Liver (tissue), 3 donors: ENCODE data around the gene SPAST.

Experiments
- ATF3 ChIP-seq: IDR thresholded peaks from 2 replicates; pipeline ENCODE4 v1.6.1; 2016; ENCODE audit warnings: antibody characterized with exemption
- CTCF ChIP-seq: fragments of 150-350 bp; IDR thresholded peaks from 2 replicates; pipeline ENCODE4 v1.5.1; 2017; ENCODE audit warnings: improper control_type of control experiment, low read depth, low read length; ENCODE audit not compliant: missing input control
- EGR1 ChIP-seq, 2 donors: IDR thresholded peaks; 2 replicates each; pipeline ENCODE4 v1.6.1; 2016 to 2018; ENCODE audit warnings: antibody characterized with exemption in 2 of 2, low read depth in 2 of 2
- FOXA1 ChIP-seq: IDR thresholded peaks from 2 replicates; pipeline ENCODE4 v1.6.1; 2016; ENCODE audit warnings: antibody characterized with exemption
- GABPA ChIP-seq, 2 donors: IDR thresholded peaks in 1 of 2; conservative IDR thresholded peaks in 1 of 2; 2 replicates each; pipeline ENCODE4 v1.6.1; 2016; ENCODE audit warnings: antibody characterized with exemption in 2 of 2, mild to moderate bottlenecking in 1 of 2, moderate library complexity in 1 of 2
- HNF4G ChIP-seq: IDR thresholded peaks from 2 replicates; pipeline ENCODE4 v1.6.1; 2016; ENCODE audit warnings: antibody characterized with exemption
- JUND ChIP-seq, 2 donors: IDR thresholded peaks; 2 replicates each; pipeline ENCODE4 v1.6.1; 2016; ENCODE audit warnings: antibody characterized with exemption in 2 of 2
- RAD21 ChIP-seq, 2 donors: IDR thresholded peaks; 2 replicates each; pipeline ENCODE4 v1.6.1; 2016; ENCODE audit warnings: antibody characterized with exemption in 2 of 2, mild to moderate bottlenecking in 2 of 2
- REST ChIP-seq: IDR thresholded peaks from 2 replicates; pipeline ENCODE4 v1.6.1; 2016; ENCODE audit warnings: antibody characterized with exemption, mild to moderate bottlenecking
- RXRA ChIP-seq, 2 donors: IDR thresholded peaks; 2 replicates each; pipeline ENCODE4 v1.6.1; 2017 to 2018; ENCODE audit warnings: antibody characterized with exemption in 2 of 2, mild to moderate bottlenecking in 1 of 2
- SP1 ChIP-seq: IDR thresholded peaks from 2 replicates; pipeline ENCODE4 v1.6.1; 2018; ENCODE audit warnings: antibody characterized with exemption, mild to moderate bottlenecking
- TAF1 ChIP-seq: conservative IDR thresholded peaks from 2 replicates; pipeline ENCODE4 v1.6.1; 2016; ENCODE audit warnings: antibody characterized with exemption, mild to moderate bottlenecking
- donor health status: healthy.
- donor health status: healthy.

GRCh38 chr2:32064021-32064601 lies 755 bp downstream of the SPAST start:
- TF ChIP-seq CTCF (no peak), SP1 (no peak), JUND (IDR thresholded peaks at IDR 0.05) (no peak), TAF1 (no peak), HNF4G (no peak), REST (no peak), GABPA (IDR thresholded peaks at IDR 0.05 in 1 of 2, conservative IDR thresholded peaks at IDR 0.05 in 1 of 2) (no peak), RAD21 (IDR thresholded peaks at IDR 0.05) (no peak), ATF3 (no peak), EGR1 (IDR thresholded peaks at IDR 0.05; ENCODE audit: low read depth in 2 of 2) (no peak), FOXA1 (no peak), RXRA (IDR thresholded peaks at IDR 0.05) (no peak)
